AG04449 (cell line): ENCODE data around the gene PSRC1.
"Not testable (repeated sequence)": the region's sequence is repeated elsewhere in the genome, so short reads cannot be mapped to it uniquely, and the experiment has no call there.

Source experiments
- CTCF ChIA-PET: fragments of 350-600 bp; formaldehyde crosslinking; extraction: SDS; loops from one replicate; lab custom pipeline; 2021; ENCODE audit warnings: antibody characterized with exemption; lab: Yijun Ruan, JAX
- POLR2A ChIA-PET: fragments of 400-600, 350-600 bp; formaldehyde crosslinking; extraction: SDS; loops from one replicate; lab custom pipeline; 2020; ENCODE audit warnings: antibody characterized with exemption, inconsistent platforms; lab: Yijun Ruan, JAX
- DNase-seq: peaks from one replicate; pipeline ENCODE4 v3.0.0-alpha.2; 2010; ENCODE audit warnings: low read depth, low spot score
- H3K4me3 ChIP-seq: 2 replicates; pipeline ENCODE4 v1.5.1; 2011; ENCODE audit warnings: low read depth, mild to moderate bottlenecking, control low read depth, low read length
- TF ChIP-seq, protein P1 (sequence below): IDR thresholded peaks from one replicate; pipeline ENCODE4 v1.5.1; 2011; ENCODE audit warnings: mild to moderate bottlenecking, moderate library complexity, low read length, control low read depth, inconsistent platforms; ENCODE audit not compliant: insufficient read depth; ENCODE audit errors: missing control alignments

PSRC1 gene

DNA sequence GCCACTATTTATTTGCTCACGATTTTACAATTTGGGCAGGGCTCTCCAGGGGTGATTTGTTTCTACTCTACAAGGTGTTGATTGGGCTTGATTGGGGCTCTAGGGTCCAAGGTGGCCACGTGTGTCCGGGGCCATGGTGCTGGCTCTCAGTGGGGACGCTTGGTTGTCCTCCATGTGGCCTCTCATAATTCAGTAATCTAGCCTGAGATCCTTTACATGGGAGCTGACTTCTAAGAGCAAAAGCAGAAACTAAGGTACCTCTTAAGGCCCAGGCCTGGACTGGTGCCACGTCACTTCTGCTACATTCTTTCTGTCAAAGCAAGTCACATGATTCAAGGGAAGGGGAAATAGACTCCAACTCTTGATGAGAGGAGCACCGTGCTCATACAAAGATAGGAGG lies 8.1 kb upstream of the PSRC1 start:
- no peak for DNase-seq
- ChIA-PET POLR2A (no interaction called here), CTCF (interaction anchor here (1.3 to 3.5 kb wide), 2 partner anchors 14 to 241 kb away, joined by 3 to 20 read pairs; no protein-coding TSS in a partner anchor)
- no peak overlapping the region for H3K4me3 ChIP-seq
- TF ChIP-seq, protein P1, sequence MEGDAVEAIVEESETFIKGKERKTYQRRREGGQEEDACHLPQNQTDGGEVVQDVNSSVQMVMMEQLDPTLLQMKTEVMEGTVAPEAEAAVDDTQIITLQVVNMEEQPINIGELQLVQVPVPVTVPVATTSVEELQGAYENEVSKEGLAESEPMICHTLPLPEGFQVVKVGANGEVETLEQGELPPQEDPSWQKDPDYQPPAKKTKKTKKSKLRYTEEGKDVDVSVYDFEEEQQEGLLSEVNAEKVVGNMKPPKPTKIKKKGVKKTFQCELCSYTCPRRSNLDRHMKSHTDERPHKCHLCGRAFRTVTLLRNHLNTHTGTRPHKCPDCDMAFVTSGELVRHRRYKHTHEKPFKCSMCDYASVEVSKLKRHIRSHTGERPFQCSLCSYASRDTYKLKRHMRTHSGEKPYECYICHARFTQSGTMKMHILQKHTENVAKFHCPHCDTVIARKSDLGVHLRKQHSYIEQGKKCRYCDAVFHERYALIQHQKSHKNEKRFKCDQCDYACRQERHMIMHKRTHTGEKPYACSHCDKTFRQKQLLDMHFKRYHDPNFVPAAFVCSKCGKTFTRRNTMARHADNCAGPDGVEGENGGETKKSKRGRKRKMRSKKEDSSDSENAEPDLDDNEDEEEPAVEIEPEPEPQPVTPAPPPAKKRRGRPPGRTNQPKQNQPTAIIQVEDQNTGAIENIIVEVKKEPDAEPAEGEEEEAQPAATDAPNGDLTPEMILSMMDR = no peak

DNA sequence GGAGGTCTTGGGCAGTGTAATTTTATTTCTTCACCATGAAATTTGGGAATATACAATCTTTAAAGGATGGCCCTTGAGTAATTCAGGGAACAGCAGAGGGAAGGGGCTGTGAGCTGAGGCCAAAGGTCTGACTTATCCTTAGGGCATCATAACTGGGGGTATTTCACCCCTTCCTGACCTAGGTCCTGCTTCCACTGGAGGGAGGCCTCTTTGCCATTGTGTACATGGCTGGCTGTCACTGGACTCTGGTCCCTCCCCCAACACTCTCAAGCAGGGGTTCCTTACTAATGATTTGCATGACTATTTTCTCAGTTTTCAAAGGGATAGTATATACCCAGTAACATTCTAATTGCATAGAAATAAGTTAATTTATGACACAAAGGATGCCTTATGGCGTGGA lies 7.2 kb upstream of the PSRC1 start:
- ChIA-PET CTCF (interaction anchor here (3.5 kb wide), 1 partner anchor 13 kb away, joined by 20 read pairs; no protein-coding TSS in a partner anchor), POLR2A (no interaction called here)
- no peak for DNase-seq
- H3K4me3 ChIP-seq = no peak overlapping the region
- TF ChIP-seq, protein P1 = no peak

GRCh38 chr1:109286762-109287161 lies 3.8 kb upstream of the PSRC1 start:
- H3K4me3 ChIP-seq, DNase-seq, POLR2A ChIA-PET: not testable (repeated sequence)
- CTCF ChIA-PET = interaction anchor here (1.8 kb wide), 1 partner anchor 23 kb away, joined by 8 read pairs; no protein-coding TSS in a partner anchor

- POLR2A ChIA-PET = no interaction called here
- TF ChIP-seq, protein P1 = no peak
Observed at GRCh38 chr1:109283748-109284600, 1.0 kb upstream of the PSRC1 start.

GRCh38 chr1:109282497-109282951 lies 421 bp downstream of the PSRC1 start:
- DNase-seq = no peak
- H3K4me3 ChIP-seq = peak overlapping the region; percentile 97
- ChIA-PET POLR2A (interaction anchor here (0.9 to 1.4 kb wide), 4 partner anchors 10 to 93 kb away, joined by 3 to 5 read pairs (median 4); no protein-coding TSS in a partner anchor), CTCF (interaction anchor here (0.6 to 8.4 kb wide), 10 partner anchors 10 to 250 kb away, joined by 3 to 340 read pairs (median 4); partner anchors contain the start of genes CYB561D1 and SORT1)
- TF ChIP-seq, protein P1 = no peak

More at GRCh38 chr1:109283748-109284600, 1.0 kb upstream of the PSRC1 start:
- CTCF ChIA-PET = interaction anchor here (8.4 kb wide), 1 partner anchor 117 kb away, joined by 340 read pairs; the partner anchor contains the start of gene SORT1
- DNase-seq = no peak
- peak overlapping the region; percentile 97 for H3K4me3 ChIP-seq

DNA sequence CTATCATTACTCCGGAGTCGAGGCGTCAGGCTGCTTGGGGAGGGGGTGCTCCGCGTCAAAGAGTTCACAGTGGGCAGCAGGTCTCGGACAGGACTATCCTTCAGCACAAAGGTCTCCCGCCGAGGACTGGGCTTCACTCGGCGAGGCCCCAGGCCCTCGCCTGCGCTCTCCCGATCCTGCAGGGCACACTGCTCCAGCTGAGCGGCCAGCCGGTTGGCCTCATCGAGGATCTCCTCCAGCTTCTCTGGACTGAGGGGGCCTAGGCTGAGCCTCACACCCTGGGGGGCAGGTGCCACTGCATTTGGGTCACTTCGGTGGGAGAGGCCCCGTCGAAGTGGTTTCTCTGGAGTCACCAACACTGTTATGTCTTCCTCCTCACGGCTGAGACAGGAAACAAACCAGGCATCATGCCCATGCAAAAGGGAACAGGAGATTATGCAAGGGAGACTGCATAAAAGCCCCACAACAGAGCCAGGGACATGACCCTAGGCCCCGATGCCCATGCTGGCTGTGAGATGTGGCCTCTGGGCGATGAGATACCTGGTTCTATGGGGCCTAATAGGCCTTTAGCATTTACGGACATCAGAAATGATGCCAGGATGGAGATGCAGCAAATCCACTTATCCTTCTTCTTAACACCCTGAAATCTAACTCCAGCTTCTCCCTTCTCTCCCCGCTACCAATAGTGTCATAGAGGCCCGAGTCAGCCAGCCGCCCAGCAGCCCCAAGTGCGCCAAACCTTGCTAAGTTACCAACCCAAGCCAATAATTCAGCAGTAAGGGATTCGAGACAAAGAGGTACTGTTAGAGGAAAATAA lies 1.1 kb downstream of the PSRC1 start:
- H3K4me3 ChIP-seq = peak overlapping the region; percentile 97
- ChIA-PET CTCF (interaction anchor here (1.1 to 8.4 kb wide), 8 partner anchors 11 to 250 kb away, joined by 3 to 340 read pairs (median 4); partner anchors contain the start of genes CYB561D1 and SORT1), POLR2A (interaction anchor here (1.4 kb wide), 1 partner anchor 89 kb away, joined by 5 read pairs; no protein-coding TSS in a partner anchor)
- DNase-seq = no peak
- TF ChIP-seq, protein P1 = no peak
